ENCODE results near the gene KLF8. TPM values are rescaled to one million over a fixed set of nuclear protein-coding genes. Genes with fewer than 3 reads are reported as not detected.
"Not testable (repeated sequence)": the region's sequence is repeated elsewhere in the genome, so short reads cannot be mapped to it uniquely, and the experiment has no call there.

Gene KLF8
- polyA plus RNA-seq (ENCODE audit: insufficient read depth in 1 of 5, insufficient read length in 5 of 5, low replicate concordance in 1 of 5): 10 to 100 TPM; 10.9 to 19.6 (median 17.3) TPM
- long read RNA-seq, donor 1, partial matches to known transcripts: 7 of 7 reads
- long read RNA-seq, donor 1, other reads (novel, unspliced or antisense): 0 of 7 reads
- long read RNA-seq, donor 2, full-length matches to known transcripts: 1 of 1 reads
- long read RNA-seq, donor 2, partial matches to known transcripts: 0 of 1 reads
- long read RNA-seq, donor 2, other reads (novel, unspliced or antisense): 0 of 1 reads
- long read RNA-seq, donor 3, partial matches to known transcripts: 6 of 6 reads
- long read RNA-seq, donor 3, other reads (novel, unspliced or antisense): 0 of 6 reads
- long read RNA-seq, donor 4, full-length matches to known transcripts: 3 of 3 reads
- long read RNA-seq, donor 4, partial matches to known transcripts: 0 of 3 reads
- long read RNA-seq, donor 4, other reads (novel, unspliced or antisense): 0 of 3 reads
- long read RNA-seq, donor 5, partial matches to known transcripts: 0 of 6 reads
- long read RNA-seq, donor 5, other reads (novel, unspliced or antisense): 5 of 6 reads
- long read RNA-seq, donor 6, partial matches to known transcripts: 5 of 5 reads
- long read RNA-seq, donor 6, other reads (novel, unspliced or antisense): 0 of 5 reads
- long read RNA-seq, donor 7, full-length matches to known transcripts: 1 of 1 reads
- long read RNA-seq, donor 7, partial matches to known transcripts: 0 of 1 reads
- long read RNA-seq, donor 7, other reads (novel, unspliced or antisense): 0 of 1 reads
- long read RNA-seq, donor 8, partial matches to known transcripts: 0 of 1 reads
- long read RNA-seq, donor 8, other reads (novel, unspliced or antisense): 0 of 1 reads

DNA sequence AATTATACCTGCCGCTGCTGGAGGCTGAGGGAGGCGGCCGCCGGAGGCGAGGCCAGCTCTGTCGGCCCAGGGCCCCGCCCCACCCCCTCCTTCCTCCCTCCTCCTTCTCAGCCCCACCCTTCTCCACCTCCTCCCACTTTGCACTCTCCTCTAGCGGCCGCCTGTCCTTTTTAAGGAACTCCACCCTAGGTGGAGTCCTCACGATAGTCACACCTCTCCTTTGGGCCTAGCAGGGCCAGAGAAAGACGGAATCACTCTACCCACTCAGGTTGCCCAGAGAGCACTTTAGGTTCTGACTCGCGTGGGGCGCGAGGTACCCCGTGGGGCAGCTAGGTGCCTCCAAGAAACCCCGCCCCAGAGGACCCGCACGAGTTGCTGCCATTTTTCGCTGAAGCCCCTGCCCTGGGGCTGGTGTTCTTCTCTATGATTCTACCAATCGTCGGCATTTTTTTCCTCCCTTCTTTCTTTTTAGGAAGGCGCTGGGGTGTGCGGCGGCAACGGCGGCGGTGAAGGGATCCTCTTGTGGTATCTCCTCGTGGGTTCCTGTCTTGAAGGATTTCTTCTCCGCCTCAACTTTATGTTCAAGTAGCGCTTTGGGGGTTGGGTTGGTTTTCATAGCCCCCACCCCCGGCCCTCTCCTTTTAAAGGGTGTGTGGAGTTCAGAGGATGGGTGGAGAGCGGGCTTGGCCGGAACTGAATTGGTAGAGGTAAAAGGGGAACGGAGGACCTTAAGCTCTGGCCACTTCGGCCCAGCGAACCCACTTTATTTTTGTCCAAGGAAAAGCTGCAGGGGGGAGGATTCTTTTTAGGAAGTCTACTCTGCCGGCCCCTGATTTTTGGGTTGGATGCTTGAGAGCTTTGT lies at the start of gene KLF8:
KLF8 (plus strand) TSS at position 136 of the 862 bp plus-strand sequence. CDS start 979 bp downstream, outside the sequence.
- peak; percentile 13 to 32 for DNase-seq

DNA sequence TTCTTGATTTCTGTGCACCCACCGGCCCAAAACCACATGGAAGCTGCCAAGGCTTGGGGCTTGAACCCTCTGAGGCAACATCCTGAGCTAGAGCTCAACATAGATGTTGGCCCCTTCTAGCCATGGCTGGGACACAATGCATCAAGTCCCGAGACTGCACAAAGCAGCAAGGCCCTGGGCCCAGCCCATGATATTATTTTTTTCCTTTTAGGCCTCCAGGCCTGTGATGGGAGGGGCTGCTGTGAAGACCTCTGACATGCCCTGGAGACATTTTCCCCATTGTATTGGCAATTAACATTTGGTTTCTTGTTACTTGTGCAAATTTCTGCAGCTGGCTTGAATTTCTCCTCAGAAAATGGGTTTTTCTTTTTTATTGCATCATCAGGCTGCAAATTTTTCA lies 25.2 kb upstream of the KLF8 start:
- not testable (repeated sequence) for DNase-seq

DNA sequence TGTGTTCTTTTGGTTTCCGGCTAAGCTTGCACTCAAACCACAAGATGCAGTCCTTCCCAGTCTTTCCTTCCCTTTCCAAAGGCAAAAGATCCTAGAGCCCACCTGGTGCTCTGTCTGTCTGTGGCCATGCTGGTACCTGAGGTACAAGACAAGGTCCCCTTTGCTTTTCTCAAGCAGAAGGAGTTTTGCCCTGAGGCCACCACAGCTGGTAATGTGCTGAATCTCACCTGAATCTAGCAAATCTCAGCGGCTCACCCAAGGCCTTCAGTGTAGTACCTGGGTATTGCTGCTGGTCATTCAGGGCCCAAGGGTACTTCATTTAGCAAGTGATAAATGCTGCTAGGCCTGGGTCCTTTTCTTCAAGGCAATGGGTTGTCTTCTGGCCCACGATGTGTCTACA lies 20.5 kb upstream of the KLF8 start:
- no peak for DNase-seq

GRCh38 chrX:56216332-56216731 lies 15.8 kb upstream of the KLF8 start:
- no peak for DNase-seq

- no peak for DNase-seq
These were observed 12.5 kb upstream of the KLF8 start for GRCh38 chrX:56219700-56220099.

DNA sequence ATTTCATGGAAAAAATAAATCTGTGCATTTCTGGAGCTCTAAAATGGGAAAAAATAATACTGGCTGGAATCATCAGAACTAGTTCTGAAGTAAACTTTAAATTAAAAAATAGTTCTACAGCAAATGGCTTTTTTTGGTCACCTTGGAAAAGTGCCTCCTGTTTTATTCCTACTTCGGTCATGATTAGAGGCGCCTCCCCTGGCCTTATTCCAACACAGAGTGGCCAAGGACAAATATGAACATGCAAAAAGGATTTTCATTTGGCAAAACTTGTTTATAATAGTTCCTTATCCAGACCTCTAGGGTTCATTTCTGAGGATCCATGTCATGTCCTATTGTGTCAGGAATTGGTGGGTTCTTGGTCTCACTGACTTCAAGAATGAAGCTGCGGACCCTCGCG lies 11.1 kb upstream of the KLF8 start:
- no peak for DNase-seq

DNA sequence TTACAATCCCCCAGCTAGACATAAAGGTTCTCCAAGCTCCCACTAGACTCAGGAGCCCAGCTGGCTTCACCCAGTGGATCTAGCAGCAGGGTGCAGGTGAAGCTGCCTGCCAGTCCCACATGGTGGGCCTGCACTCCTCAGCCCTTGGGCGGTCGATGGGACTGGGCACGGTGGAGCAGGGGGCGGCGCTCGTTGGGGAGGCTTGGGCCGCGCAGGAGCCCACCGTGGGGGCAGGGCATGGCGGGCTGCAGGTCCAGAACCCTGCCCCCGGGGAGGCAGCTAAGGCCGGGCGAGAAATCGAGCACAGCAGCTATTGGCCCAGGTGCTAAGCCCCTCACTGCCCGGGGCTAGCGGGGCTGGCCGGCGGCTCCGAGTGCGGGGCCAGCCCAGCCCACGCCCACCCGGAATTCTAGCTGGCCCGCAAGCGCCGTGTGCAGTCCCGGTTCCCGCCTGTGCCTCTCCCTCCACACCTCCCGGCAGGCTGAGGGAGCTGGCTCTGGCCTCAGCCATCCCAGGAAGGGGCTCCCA lies 9.6 kb upstream of the KLF8 start:
- DNase-seq: no peak

DNA sequence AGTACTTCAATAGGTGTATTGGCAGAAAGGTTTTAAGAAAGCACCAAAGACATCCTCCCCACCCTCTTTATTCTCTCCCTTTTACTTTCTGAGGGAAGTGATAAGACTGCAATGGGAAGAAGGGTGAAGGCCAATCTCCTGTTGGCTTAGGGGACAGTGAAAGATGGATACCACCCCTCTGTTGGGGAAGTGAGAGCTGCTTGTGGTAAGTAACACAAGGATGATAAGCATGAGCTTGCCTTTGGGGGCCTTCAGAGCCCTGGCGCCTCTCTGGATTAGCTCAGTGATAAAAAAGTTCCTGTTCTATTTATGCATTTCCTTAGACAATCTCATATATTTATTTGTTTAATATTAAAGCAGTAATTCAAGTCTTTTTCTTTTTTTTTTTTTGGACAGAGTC lies 5.2 kb upstream of the KLF8 start:
- DNase-seq: no peak

- no peak for DNase-seq
These were observed 3.2 kb upstream of the KLF8 start for GRCh38 chrX:56228914-56229313.

DNA sequence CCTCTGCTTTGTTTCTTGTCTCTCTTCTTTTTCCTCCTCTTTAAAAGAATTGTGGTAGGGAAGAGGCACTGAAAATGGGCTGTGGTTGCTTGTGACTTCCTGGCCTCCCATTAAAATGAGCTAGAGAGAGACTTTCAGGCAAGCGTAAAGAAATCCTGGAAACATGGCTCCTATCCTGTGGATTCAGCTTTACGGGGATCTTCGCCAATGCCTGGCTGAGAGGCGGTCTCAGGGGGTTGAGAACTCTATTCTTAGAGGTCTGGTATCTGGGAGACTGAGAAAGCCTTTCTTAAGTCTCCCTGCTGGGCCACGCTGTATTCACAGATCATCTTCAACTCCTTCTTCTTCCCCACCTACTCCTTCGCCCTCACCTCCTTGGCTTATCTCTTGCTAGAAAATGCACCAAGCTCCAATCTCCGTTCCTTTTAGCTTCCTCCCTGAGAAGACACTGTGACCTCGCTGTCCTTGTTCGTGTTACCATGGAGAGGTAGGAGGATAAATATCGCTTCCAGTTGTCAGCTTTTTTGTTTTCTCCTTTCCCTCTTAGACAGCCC lies 542 bp upstream of the KLF8 start:
- no peak for DNase-seq

GRCh38 chrX:56233100-56233499 lies 944 bp downstream of the KLF8 start:
- DNase-seq: peak in 1 of 2 donors; percentile 14

DNA sequence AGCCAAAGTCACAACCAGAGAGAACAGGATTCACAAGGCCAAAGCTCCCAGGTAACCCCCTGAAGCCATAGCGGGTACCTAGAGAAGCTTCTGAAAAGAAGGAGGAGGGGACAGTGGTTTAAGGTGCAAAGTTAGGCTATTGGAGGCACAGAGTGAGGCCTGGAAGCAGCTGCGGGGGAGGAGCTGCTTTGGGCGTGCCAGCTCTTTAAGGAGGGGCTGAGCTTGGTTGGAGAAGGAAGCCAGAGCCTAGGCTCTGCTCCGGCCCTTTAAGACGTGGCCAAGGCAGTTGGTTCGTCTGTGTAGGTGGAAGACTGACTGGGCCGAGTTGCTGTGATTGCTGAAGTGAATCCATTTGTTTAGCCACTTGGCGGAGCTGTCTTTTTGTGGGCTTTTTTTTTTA lies 1.5 kb downstream of the KLF8 start:
- peak; percentile 16 to 23 for DNase-seq

DNA sequence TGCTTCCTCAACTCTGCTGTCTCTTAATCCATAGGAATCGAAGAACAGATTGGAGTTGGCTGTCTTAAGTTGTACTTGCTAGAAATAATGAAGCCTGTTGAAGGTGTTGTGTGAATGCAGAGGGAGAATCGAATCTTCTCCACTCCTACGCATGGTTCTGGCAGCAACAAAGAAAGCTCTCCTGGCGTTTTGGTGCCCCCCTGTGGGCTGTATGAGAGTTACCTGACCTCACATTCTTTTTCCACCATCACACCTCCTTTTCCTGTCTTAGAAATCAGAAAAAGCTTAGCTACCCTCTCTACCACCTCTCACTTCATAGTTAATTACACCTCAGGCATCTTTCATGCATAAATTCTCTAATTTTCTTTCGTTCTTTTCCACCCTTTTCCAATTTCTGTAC lies 16.3 kb downstream of the KLF8 start:
- DNase-seq: peak in 1 of 2 donors; percentile 33

GRCh38 chrX:56253832-56254703 lies 21.9 kb downstream of the KLF8 start:
- no peak for DNase-seq

GRCh38 chrX:56268888-56269287 lies 36.7 kb downstream of the KLF8 start:
- no peak for DNase-seq

DNA sequence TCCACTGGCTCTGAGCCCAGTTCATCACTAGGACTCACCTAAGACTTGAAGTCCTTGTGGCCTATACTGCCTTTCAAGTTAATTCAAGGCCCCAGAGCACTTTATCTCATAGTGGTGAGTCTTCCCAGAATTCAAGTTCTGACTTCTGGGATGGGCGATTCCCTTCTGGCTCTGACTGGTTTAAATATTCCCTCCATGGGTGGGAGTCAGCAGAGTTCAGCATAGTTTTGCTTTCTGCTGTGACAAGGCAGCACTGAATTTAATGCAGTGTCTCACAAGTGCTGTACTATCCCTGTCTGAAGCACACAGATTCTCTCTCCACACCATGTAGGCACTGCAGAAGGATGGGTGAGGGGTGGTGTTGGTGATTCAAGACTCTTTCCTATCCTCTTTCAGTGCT lies 46.5 kb downstream of the KLF8 start:
- no peak for DNase-seq

DNA sequence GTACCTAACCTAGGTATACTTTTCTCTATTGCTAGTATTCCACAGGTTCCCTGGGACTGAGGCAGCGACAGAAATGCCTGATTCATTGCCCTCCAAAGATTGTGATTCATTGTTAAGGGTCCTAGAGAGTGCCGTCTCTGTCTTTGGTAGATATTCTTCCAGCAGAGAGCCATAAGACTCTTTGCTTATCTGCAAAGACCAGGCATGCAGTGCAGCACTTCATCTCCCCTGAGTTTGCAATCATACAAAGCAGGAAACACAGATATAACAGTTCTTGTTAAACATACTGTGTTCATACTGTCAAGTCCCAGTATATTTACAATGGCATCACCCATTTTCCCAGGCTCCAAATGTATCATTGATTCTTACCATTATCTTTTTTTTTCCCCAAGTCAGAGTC lies 47.7 kb downstream of the KLF8 start:
- DNase-seq: no peak

- no peak for DNase-seq
These were observed 49.6 kb downstream of the KLF8 start for GRCh38 chrX:56281789-56282188.

DNA sequence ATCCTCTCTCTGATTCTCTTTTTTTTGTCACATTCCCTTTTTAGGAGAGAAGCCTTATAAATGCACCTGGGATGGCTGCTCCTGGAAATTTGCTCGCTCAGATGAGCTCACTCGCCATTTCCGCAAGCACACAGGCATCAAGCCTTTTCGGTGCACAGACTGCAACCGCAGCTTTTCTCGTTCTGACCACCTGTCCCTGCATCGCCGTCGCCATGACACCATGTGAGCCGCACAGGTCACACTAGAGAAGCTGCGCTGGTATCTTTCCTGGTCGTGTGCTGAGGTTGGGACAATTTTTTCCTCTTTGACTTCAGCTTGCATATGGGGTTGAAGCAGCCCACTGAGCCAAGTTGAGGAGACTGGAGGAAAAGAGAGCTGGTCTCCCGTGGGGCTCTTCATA lies 52.1 kb downstream of the KLF8 start:
- DNase-seq: no peak

GRCh38 chrX:56288608-56289007 lies 56.5 kb downstream of the KLF8 start:
- no peak for DNase-seq
